ENCODE data around the gene CYTH1. TPM values are rescaled to one million over a fixed set of nuclear protein-coding genes. Genes with fewer than 3 reads are reported as not detected.

CYTH1 gene
- total RNA-seq, 1 experiment from 2014 or later = 9.7 TPM

DNA sequence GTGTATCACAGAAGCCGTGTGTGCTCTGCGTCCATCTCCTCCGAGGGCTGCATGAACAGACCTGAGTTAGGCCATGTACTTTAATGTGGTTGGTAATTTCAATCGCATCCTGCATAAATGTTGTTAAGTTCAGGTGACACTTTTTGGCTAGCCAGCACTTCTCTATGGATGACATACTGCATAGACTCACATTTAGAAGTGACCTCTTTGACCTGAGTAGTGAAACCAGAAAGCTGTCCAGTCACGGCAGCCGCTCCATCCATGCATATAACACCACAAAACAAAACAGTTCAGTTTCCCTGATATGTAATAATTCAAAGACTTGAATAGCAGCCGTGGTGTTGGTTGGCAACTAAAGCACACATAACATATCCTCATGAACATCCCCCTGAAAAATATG, 94.1 kb downstream of the CYTH1 start:
- H3K79me1 ChIP-seq (ENCODE audit: insufficient read depth, low read depth, low read length, poor library complexity, severe bottlenecking) = no peaks in the 10 kb centered on the region
- no peaks in the 10 kb centered on the region for H3K23me2 ChIP-seq (ENCODE audit: insufficient read length, low read depth, low read length, poor library complexity, severe bottlenecking)
- H4K5ac ChIP-seq (ENCODE audit: insufficient read length, low read depth, low read length) = no peak overlapping the region
- no peak overlapping the region for H3K4ac ChIP-seq (ENCODE audit: low read depth, low read length)
- H2AK5ac ChIP-seq (ENCODE audit: insufficient read length, low read length) = no peak overlapping the region
- no peak overlapping the region for H4K91ac ChIP-seq (ENCODE audit: insufficient read length, low read depth, low read length)
- peak; percentile 8 for DNase-seq
- H3K36me3 Mint-ChIP-seq (ENCODE audit: insufficient read depth in 1 of 3, low read depth in 3 of 3) = peaks cover 21 to 28% (median 28%) of the 10 kb centered on the region in 3 experiments
- H3K27ac ChIP-seq (ENCODE audit: insufficient read length, low read depth, low read length) = no peak overlapping the region
- no peak overlapping the region for H3K27ac Mint-ChIP-seq
- no peak overlapping the region for H2BK15ac ChIP-seq (ENCODE audit: low read depth, low read length)
- no peak overlapping the region for H3K23ac ChIP-seq (ENCODE audit: insufficient read length, low read depth, low read length)
- no peak overlapping the region for H3K4me2 ChIP-seq (ENCODE audit: insufficient read depth, insufficient read length, low read length)
- H2BK12ac ChIP-seq (ENCODE audit: insufficient read length, low read depth, low read length) = no peak overlapping the region
- H3K14ac ChIP-seq (ENCODE audit: insufficient read depth, low read length) = no peak overlapping the region
- H2BK20ac ChIP-seq (ENCODE audit: low read depth, low read length, poor library complexity, severe bottlenecking) = no peak overlapping the region
- no peaks in the 10 kb centered on the region for H3K4me1 ChIP-seq (ENCODE audit: insufficient read depth, low read length)
- no peak overlapping the region for H2BK120ac ChIP-seq (ENCODE audit: low read depth, low read length, poor library complexity, severe bottlenecking)
- H3K18ac ChIP-seq (ENCODE audit: insufficient read length, low read depth, low read length) = no peak overlapping the region
- no peaks in the 10 kb centered on the region for H4K20me1 ChIP-seq (ENCODE audit: control insufficient read depth, insufficient read depth, insufficient read length)
- WGBS (ENCODE audit: extremely low coverage, insufficient read length, low lambda C conversion rate) = no CpG with 5 or more reads among the region's 7 CpGs
- TF ChIP-seq CTCF (conservative IDR thresholded peaks at IDR 0.05) = no peak
- H3K27me3 Mint-ChIP-seq (ENCODE audit: low read depth) = no peaks in the 10 kb centered on the region
- peaks cover 10 to 14% of the 10 kb centered on the region in 2 experiments for H3K4me1 Mint-ChIP-seq
- H2AFZ ChIP-seq (ENCODE audit: low read length) = no peak overlapping the region
- H3K9me3 Mint-ChIP-seq = peaks cover 4 to 8% of the 10 kb centered on the region in 2 experiments; a peak in 2 of 5 replicates
- H3K56ac ChIP-seq (ENCODE audit: insufficient read length, low read depth, low read length) = no peak overlapping the region
- no peak overlapping the region for H2BK5ac ChIP-seq (ENCODE audit: insufficient read length, low read length)
- no peak overlapping the region for H3K4me3 Mint-ChIP-seq
- H3K9ac ChIP-seq (ENCODE audit: extremely low read depth, insufficient read length, low read length) = no peak overlapping the region
- no peaks in the 10 kb centered on the region for H3K79me2 ChIP-seq (ENCODE audit: insufficient read depth, low read length)
- H4K8ac ChIP-seq (replicated peaks; ENCODE audit: insufficient read length, low read depth, low read length) = no peak overlapping the region
- H3T11ph ChIP-seq (ENCODE audit: low read length) = no peak overlapping the region
- H3K27me3 ChIP-seq (ENCODE audit: insufficient read depth, low read length) = no peaks in the 10 kb centered on the region; the same call in 1 of the 2 replicates
- no peaks in the 10 kb centered on the region for H3K9me3 ChIP-seq (ENCODE audit: control insufficient read depth, low read depth, low read length)
